H9 (cell line): ENCODE results near the gene CATSPER1. TPM values are rescaled to one million over a fixed set of nuclear protein-coding genes. Genes with fewer than 3 reads are reported as not detected.

Experiments
- DNase-seq: peaks from one replicate; pipeline ENCODE4 v3.0.0-alpha.2; 2017
- H2AFZ ChIP-seq: one replicate; pipeline ENCODE4 v1.6.1; 2013; ENCODE audit warnings: mild to moderate bottlenecking, low read length, control low read depth, moderate library complexity
- H2AK5ac ChIP-seq: 2 replicates; pipeline ENCODE4 v1.6.1; 2013; ENCODE audit warnings: low read length, control low read depth, mixed read lengths; ENCODE audit not compliant: insufficient read length
- H2BK120ac ChIP-seq: one replicate; pipeline ENCODE4 v1.6.1; 2013; ENCODE audit warnings: low read depth, mild to moderate bottlenecking, low read length, control low read depth, inconsistent platforms; ENCODE audit not compliant: poor library complexity, severe bottlenecking
- H2BK12ac ChIP-seq: 2 replicates; pipeline ENCODE4 v1.6.1; 2013; ENCODE audit warnings: low read length, control low read depth, mixed read lengths, low read depth; ENCODE audit not compliant: insufficient read length
- H2BK15ac ChIP-seq: 2 replicates; pipeline ENCODE4 v1.6.1; 2013; ENCODE audit warnings: low read depth, low read length, control low read depth
- H2BK20ac ChIP-seq: one replicate; pipeline ENCODE4 v1.6.1; 2013; ENCODE audit warnings: low read depth, mild to moderate bottlenecking, low read length, control low read depth, inconsistent platforms; ENCODE audit not compliant: poor library complexity, severe bottlenecking
- H2BK5ac ChIP-seq: 2 replicates; pipeline ENCODE4 v1.6.1; 2013; ENCODE audit warnings: low read length, control low read depth, mixed read lengths; ENCODE audit not compliant: insufficient read length
- H3K14ac ChIP-seq: 2 replicates; pipeline ENCODE4 v1.6.1; 2013; ENCODE audit warnings: low read length, control low read depth; ENCODE audit not compliant: insufficient read depth
- H3K18ac ChIP-seq: 2 replicates; pipeline ENCODE4 v1.6.1; 2013; ENCODE audit warnings: low read depth, mild to moderate bottlenecking, mixed read lengths, low read length, control low read depth; ENCODE audit not compliant: insufficient read length
- H3K23ac ChIP-seq: 2 replicates; pipeline ENCODE4 v1.6.1; 2013; ENCODE audit warnings: low read length, control low read depth, mixed read lengths, low read depth; ENCODE audit not compliant: insufficient read length
- H3K23me2 ChIP-seq: 2 replicates; pipeline ENCODE4 v1.6.1; 2013; ENCODE audit warnings: low read depth, mild to moderate bottlenecking, mixed read lengths, low read length, control low read depth; ENCODE audit not compliant: insufficient read length, poor library complexity, severe bottlenecking
- H3K27ac ChIP-seq: 2 replicates; pipeline ENCODE4 v1.5.1; 2013; ENCODE audit warnings: low read length, control low read depth, mixed read lengths, low read depth; ENCODE audit not compliant: insufficient read length
- H3K27me3 ChIP-seq: 2 replicates; pipeline ENCODE4 v1.6.1; 2013; ENCODE audit warnings: low read length, control low read depth, inconsistent platforms; ENCODE audit not compliant: insufficient read depth
- H3K4ac ChIP-seq: 2 replicates; pipeline ENCODE4 v1.6.1; 2013; ENCODE audit warnings: low read depth, mild to moderate bottlenecking, control low read depth, inconsistent platforms, low read length, moderate library complexity
- H3K4me1 ChIP-seq: 2 replicates; pipeline ENCODE4 v1.6.1; 2013; ENCODE audit warnings: low read length, control low read depth, inconsistent platforms; ENCODE audit not compliant: insufficient read depth
- H3K4me2 ChIP-seq: 2 replicates; pipeline ENCODE4 v1.6.1; 2013; ENCODE audit warnings: low read length, control low read depth, mixed read lengths; ENCODE audit not compliant: insufficient read length, insufficient read depth
- H3K56ac ChIP-seq: 2 replicates; pipeline ENCODE4 v1.6.1; 2013; ENCODE audit warnings: low read depth, mild to moderate bottlenecking, mixed read lengths, low read length, control low read depth; ENCODE audit not compliant: insufficient read length
- H3K79me1 ChIP-seq: 2 replicates; pipeline ENCODE4 v1.6.1; 2013; ENCODE audit warnings: low read depth, mild to moderate bottlenecking, moderate library complexity, low read length, control low read depth, inconsistent platforms; ENCODE audit not compliant: insufficient read depth, poor library complexity, severe bottlenecking
- H3K79me2 ChIP-seq: 2 replicates; pipeline ENCODE4 v1.6.1; 2013; ENCODE audit warnings: low read length, control low read depth, inconsistent platforms; ENCODE audit not compliant: insufficient read depth
- H3K9ac ChIP-seq: 2 replicates; pipeline ENCODE4 v1.6.1; 2013; ENCODE audit warnings: low read length, control low read depth, mixed read lengths; ENCODE audit not compliant: insufficient read length; ENCODE audit errors: extremely low read depth
- H3K9me3 ChIP-seq: one replicate; pipeline ENCODE4 v1.6.1; 2013; ENCODE audit warnings: low read depth, low read length, inconsistent platforms; ENCODE audit not compliant: control insufficient read depth
- H3T11ph ChIP-seq: one replicate; pipeline ENCODE4 v1.6.1; 2013; ENCODE audit warnings: mild to moderate bottlenecking, low read length, control low read depth, inconsistent platforms
- H4K20me1 ChIP-seq: one replicate; pipeline ENCODE4 v1.6.1; 2013; ENCODE audit not compliant: control insufficient read depth, insufficient read length, insufficient read depth
- H4K5ac ChIP-seq: 2 replicates; pipeline ENCODE4 v1.6.1; 2013; ENCODE audit warnings: low read depth, mild to moderate bottlenecking, mixed read lengths, low read length, control low read depth; ENCODE audit not compliant: insufficient read length
- H4K8ac ChIP-seq: replicated peaks from 2 replicates; pipeline ENCODE4 v1.6.1; 2013; ENCODE audit warnings: low read length, control low read depth, mixed read lengths, low read depth; ENCODE audit not compliant: insufficient read length
- H4K91ac ChIP-seq: 2 replicates; pipeline ENCODE4 v1.6.1; 2013; ENCODE audit warnings: low read depth, mild to moderate bottlenecking, moderate library complexity, mixed read lengths, low read length, control low read depth; ENCODE audit not compliant: insufficient read length
- H3K27ac Mint-ChIP-seq, 3 experiments: 2 replicates in 2 of 3; 3 replicates in 1 of 3; pipeline ENCODE4 v1.8.0; 2020 to 2021; ENCODE audit warnings: mixed read lengths in 3 of 3, mild to moderate bottlenecking in 1 of 3, moderate library complexity in 1 of 3
- H3K27me3 Mint-ChIP-seq: 2 replicates; pipeline ENCODE4 v1.8.0; 2021; ENCODE audit warnings: low read depth, mild to moderate bottlenecking, moderate library complexity, mixed read lengths
- H3K36me3 Mint-ChIP-seq, 3 experiments: 2 replicates in 2 of 3; 3 replicates in 1 of 3; pipeline ENCODE4 v1.8.0; 2020 to 2021; ENCODE audit warnings: low read depth in 3 of 3, mixed read lengths in 3 of 3; ENCODE audit not compliant: insufficient read depth in 1 of 3
- H3K4me1 Mint-ChIP-seq, 2 experiments: 2 replicates each; pipeline ENCODE4 v1.8.0; 2020; ENCODE audit warnings: mixed read lengths in 2 of 2
- H3K4me3 Mint-ChIP-seq, 2 experiments: 2 replicates in 1 of 2; 3 replicates in 1 of 2; pipeline ENCODE4 v1.8.0; 2020 to 2021; ENCODE audit warnings: mild to moderate bottlenecking in 2 of 2, mixed read lengths in 2 of 2, moderate library complexity in 1 of 2
- H3K9me3 Mint-ChIP-seq, 2 experiments: 2 replicates in 1 of 2; 3 replicates in 1 of 2; pipeline ENCODE4 v1.8.0; 2020; ENCODE audit warnings: mild to moderate bottlenecking in 2 of 2, mixed read lengths in 2 of 2, moderate library complexity in 1 of 2
- WGBS: extraction: QIAGEN DNeasy Blood & Tissue Kit; methylation state at CpG from one replicate; pipeline ENCODE4 v1.1.7; 2013; ENCODE audit warnings: missing lambda C conversion rate, low lambda C conversion rate, mixed read lengths; ENCODE audit not compliant: insufficient read length; ENCODE audit errors: extremely low coverage; 5-methylcytosine and 5-hydroxymethylcytosine counted together
- total RNA-seq: library from RNA; stranded (reverse); gene quantifications from 2 replicates; pipeline ENCODE4 v1.2.1, GENCODE V29; 2021
- TF ChIP-seq, protein P1 (sequence below): fragments of 200-600 bp; sonication (generic); conservative IDR thresholded peaks from 3 replicates; pipeline ENCODE4 v1.8.0; 2021; ENCODE audit warnings: antibody characterized with exemption, mild to moderate bottlenecking

Gene CATSPER1
- total RNA-seq, 1 experiment from 2014 or later: not detected

DNA sequence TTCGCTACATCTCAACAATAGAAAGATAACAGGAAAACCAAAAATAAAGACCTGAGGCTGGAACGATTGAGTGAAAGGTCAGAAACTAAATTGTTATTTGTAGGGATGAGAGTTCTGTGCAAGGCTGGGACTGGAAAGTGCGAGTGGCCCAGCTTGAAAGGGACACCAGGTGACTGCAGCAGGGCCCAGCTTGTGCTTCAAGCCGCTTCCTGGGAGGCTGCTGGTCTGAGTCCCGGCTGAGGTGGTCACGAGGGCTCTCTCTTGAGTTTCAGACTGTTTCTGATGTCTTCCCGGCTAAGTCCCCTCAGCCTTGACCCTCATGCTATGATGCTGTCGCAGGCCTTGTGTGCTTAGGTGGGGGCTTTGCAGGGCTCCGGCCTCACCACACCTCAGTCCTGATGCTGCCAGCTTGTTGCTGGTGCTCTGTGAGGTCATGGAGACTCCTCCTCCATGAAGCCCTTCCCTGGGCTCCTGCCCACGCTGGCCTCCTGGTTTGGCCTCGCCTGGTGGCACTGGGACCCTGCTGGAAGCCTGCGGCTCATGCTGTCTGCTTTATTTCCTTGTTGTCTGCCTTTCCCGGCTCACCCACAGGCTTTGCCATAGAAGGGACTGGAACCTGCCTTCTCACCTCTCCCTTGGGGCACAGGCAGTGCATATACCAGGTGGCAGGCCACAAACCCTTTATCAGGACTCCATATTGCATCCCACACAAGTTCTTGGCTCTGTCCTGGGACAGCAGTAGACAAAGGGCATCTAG lies 20.0 kb downstream of the CATSPER1 start:
- H2AK5ac ChIP-seq: no peak overlapping the region
- H2BK20ac ChIP-seq: no peak overlapping the region
- H4K5ac ChIP-seq: no peak overlapping the region
- no peak overlapping the region for H4K8ac ChIP-seq
- H3K4me2 ChIP-seq: no peak overlapping the region
- peak overlapping the region; percentile 65 to 91 (median 84); a peak in 5 of 7 replicates for H3K27ac Mint-ChIP-seq
- peak overlapping the region in 1 of 2 experiments; percentile 38; a peak in 1 of 5 replicates for H3K4me3 Mint-ChIP-seq
- H3K4ac ChIP-seq: no peak overlapping the region
- peaks cover 12% of the 10 kb centered on the region for H3K23me2 ChIP-seq
- no peak overlapping the region for H3K56ac ChIP-seq
- TF ChIP-seq, protein P1, sequence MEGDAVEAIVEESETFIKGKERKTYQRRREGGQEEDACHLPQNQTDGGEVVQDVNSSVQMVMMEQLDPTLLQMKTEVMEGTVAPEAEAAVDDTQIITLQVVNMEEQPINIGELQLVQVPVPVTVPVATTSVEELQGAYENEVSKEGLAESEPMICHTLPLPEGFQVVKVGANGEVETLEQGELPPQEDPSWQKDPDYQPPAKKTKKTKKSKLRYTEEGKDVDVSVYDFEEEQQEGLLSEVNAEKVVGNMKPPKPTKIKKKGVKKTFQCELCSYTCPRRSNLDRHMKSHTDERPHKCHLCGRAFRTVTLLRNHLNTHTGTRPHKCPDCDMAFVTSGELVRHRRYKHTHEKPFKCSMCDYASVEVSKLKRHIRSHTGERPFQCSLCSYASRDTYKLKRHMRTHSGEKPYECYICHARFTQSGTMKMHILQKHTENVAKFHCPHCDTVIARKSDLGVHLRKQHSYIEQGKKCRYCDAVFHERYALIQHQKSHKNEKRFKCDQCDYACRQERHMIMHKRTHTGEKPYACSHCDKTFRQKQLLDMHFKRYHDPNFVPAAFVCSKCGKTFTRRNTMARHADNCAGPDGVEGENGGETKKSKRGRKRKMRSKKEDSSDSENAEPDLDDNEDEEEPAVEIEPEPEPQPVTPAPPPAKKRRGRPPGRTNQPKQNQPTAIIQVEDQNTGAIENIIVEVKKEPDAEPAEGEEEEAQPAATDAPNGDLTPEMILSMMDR: no peak
- no peak overlapping the region for H4K91ac ChIP-seq
- no peak overlapping the region for H2AFZ ChIP-seq
- no peak overlapping the region for H3K9ac ChIP-seq
- H4K20me1 ChIP-seq: no peaks in the 10 kb centered on the region
- H3K23ac ChIP-seq: no peak overlapping the region
- H3K9me3 Mint-ChIP-seq: no peaks in the 10 kb centered on the region
- no peak overlapping the region for H3K18ac ChIP-seq
- H2BK15ac ChIP-seq: no peak overlapping the region
- DNase-seq: no peak
- no peak overlapping the region for H3K27ac ChIP-seq
- H2BK120ac ChIP-seq: no peak overlapping the region
- no peaks in the 10 kb centered on the region for H3K9me3 ChIP-seq
- H3K14ac ChIP-seq: no peak overlapping the region; the same call in 1 of the 2 replicates
- H3K27me3 ChIP-seq: peaks cover 1% of the 10 kb centered on the region; the same call in 1 of the 2 replicates
- no peak overlapping the region for H3T11ph ChIP-seq
- H2BK5ac ChIP-seq: no peak overlapping the region
- H3K79me2 ChIP-seq: peaks cover 5% of the 10 kb centered on the region; the same call in 1 of the 2 replicates
- no peak overlapping the region for H2BK12ac ChIP-seq
- no peaks in the 10 kb centered on the region for H3K79me1 ChIP-seq
- no peaks in the 10 kb centered on the region for H3K4me1 ChIP-seq
- peaks cover 12 to 33% (median 23%) of the 10 kb centered on the region in 3 experiments for H3K36me3 Mint-ChIP-seq
- H3K27me3 Mint-ChIP-seq: no peaks in the 10 kb centered on the region; the same call in 1 of the 2 replicates
- H3K4me1 Mint-ChIP-seq: peaks cover 24 to 37% of the 10 kb centered on the region in 2 experiments
- no CpG with 5 or more reads among the region's 13 CpGs for WGBS
